GM21576 (cell line): ENCODE results near the gene NCF4.

Source experiments
- ATAC-seq: cut with Tn5 transposase; IDR thresholded peaks from one replicate; pipeline ENCODE4 v1.9.1; 2021; ENCODE audit warnings: mild to moderate bottlenecking, moderate library complexity; ENCODE audit not compliant: unreplicated experiment

Gene NCF4

DNA sequence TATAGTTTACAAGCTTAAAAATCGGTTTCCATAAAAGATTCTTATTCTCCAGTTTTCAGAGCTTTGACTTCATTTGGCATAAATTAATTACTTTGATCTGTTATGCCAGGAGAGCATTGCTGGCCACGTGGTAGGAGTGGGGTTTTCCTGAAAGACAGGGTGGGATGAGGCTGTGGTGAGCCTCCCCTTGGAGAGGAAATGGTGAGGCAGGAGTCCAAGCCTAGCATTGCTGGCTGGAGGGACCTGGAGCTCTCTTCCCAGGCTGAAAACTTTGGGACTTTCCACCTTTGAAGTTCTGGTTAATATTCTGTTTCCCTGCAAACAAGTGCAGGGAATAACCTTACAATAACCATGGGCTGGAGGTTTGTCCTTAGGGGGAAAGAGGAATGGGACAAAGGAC lies 31.5 kb downstream of the NCF4 start:
- ATAC-seq: no peak

DNA sequence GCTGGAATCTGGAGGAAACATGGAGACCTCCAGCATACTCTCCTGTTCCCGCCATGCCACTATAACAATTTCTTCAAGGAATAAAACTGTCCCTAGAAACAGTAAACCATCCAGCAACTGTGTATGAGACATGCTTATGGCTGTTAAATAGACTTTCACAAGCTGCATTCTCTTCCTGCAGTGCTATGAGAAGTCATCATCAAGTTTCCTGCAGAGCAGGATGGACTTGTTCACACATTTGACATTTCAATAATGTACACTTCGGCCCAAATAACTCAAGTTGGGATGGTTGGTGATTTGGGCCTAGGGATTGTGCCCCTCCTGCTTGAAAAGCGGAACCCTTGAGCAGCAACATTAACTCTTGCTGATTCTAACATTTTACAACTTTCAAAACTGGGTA lies 32.5 kb downstream of the NCF4 start:
- ATAC-seq: no peak

DNA sequence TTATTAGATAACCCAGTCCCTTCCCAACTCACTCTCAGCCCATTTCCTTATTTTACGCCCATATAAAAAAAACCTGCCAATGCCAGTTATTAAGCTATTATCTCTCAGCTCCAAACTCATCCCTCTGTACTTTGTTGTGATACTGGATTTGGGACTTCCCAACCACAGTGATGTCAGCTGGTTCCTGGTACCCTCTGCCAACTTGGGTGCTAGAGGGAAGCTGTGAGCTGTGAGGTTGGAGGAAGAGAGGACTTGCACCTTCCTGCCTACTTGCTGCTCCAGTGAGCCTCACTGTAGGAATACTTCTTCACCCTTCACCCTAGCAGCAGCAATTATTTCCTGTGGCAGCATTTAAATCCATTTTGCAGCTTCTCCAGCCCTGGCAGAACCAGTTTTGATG lies 33.5 kb downstream of the NCF4 start:
- ATAC-seq: no peak

DNA sequence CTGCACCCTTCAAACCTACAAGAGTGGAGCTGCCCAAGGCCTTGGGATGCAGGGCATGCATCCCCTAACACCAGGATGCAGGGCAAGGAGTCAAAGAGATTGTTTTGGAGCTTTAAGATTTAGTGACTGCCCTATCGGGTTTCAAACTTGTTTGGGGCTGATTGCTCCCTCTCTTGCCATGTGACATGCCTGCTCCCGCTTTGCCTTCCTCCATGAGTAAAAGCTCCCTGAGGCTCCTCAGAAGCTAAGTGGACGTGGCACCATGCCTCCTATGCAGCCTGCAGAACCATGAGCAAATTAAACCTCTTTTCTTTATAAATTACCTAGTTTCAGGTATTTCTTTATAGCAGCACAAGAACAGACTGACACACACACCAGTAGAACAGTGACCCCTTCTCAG lies 36.8 kb downstream of the NCF4 start:
- ATAC-seq: no peak

DNA sequence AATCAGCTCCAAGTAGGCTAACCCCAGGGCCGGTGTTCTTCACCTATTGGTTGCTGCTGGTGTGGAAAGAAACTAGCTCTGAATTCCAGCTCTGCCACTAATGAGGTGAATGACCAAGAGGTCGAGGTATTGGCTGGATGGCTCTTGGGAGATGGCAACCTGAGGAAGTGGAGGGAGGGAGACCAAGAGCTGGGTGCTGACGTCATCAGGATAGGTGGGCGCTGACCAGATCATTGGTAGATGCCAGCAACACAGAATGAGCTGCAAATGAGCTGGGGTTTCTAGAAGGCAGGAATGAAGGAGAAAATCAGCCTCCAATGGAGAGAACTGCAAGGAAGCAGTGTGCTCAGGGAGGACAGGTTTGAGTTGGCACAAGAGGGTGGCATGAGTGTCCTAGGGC lies 37.9 kb downstream of the NCF4 start:
- no peak for ATAC-seq

DNA sequence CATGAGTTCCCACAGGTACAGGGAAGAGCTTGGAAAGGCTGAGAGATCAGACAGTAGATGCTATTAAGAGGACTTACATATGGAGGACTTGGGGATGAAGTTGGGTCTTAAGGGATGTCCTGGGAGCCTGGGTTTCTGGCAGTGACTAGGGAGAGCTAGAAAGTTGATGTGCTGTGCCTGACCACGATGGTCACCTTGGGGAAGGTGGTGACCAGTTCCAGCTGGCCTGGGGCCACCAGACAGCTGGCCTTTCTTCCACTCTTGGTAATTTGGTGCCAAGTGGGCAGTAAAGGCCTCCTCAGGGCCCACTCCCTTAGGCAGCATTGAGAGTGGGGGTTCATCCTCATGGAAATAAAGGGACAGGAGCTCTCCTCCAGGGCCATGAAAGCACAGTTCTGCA lies 38.7 kb downstream of the NCF4 start:
- no peak for ATAC-seq

DNA sequence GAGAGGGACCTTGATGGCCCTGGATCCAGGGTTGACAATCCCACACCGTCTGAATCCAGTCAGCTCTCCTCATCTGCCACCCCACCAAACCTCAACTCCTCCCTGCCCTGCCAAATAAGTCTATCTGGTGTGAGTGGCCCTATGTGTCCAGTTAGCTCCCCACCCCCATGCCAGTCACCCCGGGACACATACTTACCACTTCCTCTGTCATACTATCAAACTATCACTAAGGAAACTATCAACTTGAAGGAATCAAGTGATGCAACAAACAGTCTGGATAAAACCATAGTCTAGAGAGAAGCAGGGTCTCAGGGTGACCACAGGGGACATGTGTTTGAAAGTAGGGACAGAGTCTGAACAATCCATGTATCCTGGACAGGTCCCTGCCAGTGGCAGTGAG lies 39.4 kb downstream of the NCF4 start:
- no peak for ATAC-seq

DNA sequence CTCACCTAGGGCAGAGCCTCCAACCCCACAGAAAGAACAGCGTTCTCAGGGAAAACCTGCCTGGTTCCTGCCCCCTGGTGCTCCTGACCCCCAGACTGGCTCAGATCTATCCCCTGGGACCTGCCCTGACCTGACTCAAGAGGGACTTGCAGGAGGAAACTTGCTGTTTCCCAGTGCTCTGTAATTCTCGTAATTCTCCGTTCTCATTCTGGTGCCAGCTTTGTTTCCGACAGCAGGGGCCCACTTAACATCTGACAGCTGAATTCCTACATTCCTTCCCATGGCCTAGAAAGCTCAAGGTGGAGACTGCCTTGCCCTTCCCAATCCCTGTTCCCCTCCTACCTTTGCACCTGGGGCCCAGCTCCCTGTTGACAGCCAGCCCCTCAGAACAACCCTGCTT lies 40.1 kb downstream of the NCF4 start:
- no peak for ATAC-seq

DNA sequence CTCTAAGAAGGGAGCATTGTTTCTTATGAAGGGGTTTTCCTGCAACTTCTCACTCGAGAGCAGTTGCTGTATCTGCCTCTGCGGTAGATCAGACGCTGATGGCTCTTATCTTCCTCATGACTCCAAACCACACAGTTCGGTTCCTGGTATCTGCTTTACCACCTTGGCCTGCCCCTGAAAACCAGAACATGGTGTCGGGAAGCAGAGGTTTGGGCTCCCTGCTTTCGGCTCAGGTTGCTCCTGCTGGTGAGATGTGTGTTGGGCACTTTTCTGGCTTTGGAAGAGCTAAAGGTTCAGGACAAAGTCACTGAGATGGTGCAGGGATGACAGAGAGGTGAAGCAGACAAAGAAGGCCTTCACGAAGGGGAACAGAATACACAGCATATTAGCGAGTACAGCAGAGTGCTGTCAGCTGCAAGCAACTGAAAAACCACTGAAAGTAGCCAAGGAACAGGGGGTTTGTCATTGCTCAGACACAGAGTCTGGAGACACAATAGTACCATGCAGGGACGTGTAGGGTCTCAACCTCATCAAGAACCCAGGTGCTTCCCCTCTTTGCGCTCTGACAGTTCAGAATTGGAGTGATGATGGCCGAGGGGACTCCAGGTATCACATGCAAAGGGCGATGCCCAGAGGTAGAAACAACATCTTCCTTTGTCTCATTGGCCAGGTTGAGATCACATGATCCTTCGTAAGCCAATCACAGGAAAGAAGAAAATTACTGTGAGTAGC lies 40.8 kb downstream of the NCF4 start:
- peak; percentile 57 for ATAC-seq

DNA sequence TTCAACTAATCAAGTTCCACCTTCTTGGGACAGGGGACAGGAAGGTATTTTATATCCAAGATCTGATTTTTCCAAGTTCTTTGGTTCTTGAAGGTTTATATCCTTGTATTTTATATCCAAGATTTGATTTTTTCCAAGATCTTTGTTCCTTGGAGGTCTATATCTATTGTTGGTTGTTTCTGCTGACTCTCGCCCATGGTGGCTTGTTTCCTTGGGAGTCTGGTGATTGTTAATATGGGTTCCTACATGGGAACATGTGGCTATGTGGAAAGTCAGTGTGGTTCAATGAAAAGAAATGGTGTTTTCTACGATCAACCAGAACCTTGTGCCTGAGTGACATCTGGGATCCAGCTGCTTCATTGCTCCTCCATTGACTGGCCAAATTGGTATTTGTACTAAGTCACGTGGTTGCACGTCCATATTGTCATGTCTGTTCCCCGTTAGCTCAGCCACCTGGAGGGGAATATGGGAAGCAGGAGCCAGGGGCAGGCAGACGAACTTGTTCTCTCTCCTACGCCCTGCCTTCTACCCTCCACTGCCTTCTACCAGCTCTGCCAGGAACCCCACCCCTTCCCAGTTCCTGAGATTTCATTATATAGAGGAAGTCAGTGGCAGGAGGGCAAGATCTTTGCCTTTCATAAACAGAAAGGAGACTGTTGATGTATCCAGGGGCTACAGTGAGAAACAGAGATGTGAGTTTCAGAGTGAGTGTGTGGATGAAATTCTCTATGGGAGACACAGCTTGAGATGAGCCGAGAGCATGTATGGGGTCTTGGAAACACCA lies 41.5 kb downstream of the NCF4 start:
- ATAC-seq: no peak

DNA sequence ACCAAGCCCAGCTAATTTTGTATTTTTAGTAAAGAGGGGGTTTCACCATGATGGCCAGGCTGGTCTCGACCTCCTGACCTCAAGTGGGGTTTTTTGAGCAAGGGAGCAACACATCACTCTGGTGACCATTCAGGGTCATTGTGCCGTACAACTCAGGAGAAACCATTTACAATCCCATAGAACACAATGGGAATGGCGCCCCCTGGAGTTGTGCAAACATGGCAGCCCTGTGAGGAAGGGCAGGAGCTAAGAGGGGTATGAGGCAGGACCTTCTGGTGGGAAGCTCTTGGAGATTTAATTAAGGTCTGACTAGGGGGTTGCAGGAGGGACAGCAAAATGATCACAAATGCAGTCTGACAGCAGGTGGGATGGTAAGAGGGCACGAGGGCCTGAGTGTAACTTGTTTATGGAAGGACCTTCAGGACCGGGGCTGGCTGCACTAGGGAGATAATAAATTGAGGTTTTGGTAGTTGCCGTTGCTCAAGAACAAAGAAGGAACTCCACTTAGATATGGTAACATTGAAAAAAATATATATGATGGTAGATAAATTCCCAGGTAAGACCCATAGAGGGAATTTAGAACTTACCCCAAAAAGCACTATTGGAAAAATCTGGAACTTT lies 43.6 kb downstream of the NCF4 start:
- no peak for ATAC-seq

DNA sequence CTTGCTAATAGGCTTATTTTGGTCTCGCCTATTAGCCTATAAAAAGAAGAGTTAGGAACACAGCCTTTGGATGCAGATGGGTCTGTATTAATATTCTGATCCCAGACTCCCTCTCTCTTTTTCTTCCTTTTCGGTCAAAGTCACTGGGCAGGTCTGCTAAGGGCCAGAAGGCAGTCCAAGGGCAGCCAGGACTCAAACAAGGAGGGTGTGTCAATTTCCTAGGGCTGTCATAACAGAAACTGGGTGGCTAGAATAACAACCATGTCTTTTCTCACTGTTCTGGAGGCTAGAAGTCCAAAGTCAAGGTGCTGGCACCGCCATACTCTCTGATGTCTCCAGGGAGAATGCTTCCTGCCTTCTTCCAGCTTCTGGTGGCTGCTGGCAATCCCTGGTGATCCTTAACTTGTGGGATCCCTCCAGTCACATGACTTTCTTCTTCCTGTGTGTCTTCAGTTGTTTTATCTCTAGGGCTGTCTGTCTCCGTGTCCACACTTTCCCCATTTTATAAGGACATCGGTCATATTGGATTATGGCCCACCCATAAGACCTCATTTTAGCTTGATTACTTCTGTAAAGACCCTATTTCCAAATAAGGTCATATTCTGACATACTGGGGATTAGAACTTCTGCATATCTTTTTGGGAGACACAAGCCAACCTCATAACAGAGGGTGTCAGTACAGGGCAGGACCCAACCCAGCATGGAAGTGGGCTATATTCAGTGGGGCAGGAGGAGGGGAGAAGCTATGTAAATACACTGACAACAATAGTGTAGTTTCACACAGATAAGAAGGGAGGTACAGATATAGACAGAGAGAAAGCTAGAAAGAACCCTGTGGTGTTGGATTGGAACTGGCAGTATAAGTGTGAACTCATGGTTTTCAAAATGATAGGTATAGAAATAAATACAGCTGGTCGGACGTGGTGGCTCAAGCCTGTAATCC lies 46.7 kb downstream of the NCF4 start:
- no peak for ATAC-seq

DNA sequence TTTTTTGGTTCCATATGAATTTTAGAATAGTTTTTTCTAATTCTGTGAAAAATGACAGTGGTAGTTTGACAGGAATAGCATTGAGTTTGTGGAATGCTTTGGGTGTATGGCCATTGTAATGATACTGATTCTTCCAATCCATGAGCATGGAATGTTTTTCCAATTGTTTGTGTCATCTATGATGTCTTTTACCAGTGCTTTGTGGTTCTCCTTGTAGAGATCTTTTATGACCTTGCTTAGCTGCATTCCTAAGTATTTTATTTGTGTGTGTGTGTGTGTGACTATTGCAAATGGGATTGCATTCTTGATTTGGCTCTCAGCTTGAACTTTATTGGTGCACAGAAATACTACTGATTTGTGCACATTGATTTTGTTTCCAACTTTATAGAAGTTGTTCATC lies 49.7 kb downstream of the NCF4 start:
- ATAC-seq: no peak

DNA sequence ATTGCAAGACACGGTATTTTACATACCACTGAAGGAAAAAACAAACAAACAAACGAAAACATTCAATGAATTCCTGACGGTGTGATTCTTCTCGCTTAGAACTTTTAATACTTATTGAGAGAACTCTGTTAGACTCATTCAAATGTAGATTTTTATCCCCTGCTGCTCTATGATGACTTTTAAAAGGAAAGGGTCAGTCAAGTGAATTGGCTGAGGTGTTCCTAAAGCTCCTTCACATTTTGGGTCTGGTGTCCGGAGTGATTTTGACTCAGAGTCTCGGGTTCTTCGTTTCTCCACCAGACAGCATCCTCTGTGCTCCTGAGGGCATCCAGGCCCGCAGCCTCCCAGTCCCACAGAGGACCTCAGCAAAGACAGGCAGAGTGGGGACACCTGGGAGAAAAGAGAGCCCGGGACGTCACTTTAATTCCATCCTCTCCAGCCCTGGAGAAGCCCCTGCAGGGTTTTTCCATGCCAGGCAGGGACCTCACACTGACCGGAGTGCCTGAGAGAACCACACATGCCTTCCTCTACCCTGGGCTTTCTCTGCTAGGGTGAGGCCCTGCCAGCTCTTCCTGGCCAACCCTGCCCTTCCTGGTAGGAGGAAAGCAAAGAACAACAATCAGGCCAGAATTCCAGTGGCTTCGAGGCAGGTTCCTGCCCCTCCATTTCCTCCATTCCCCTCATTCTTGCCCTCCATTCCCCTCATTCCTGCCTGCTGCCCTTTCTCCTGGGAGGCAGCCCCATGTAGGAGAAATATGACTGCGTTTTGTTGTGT lies 51.3 kb downstream of the NCF4 start:
- ATAC-seq: no peak

DNA sequence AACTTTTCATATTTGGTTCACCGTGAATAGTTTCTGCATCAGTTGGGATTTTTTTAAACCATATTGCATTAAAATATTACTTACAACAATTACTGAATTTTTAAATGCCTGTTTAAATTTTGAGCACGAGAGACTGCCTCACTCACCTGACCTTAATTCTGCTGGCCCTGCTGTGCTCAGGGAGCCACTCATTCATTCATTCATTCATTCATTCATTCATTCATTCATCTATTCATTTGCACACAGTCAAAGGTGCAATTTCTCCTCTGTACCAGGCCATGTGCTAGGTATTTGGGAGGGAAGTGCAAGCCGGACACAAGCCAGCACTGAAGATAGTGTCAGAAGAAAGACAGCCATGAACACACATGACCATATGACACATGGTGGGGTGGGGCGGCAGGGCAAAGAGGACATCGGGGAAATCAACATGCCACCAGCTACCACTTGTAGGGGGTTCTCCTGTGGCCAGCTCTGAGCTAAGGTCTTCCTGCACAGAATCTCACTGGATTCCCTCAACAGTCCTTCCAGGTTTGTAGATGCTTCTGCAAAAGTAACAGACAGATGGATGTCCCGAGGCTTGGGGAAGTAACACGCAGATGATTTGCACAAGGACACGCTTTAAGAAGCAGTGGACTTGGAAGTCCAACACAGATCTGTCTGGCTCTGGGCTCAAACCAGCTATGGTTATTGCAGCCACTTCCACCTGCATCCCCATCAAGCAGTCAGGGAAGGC lies 52.1 kb downstream of the NCF4 start:
- no peak for ATAC-seq

DNA sequence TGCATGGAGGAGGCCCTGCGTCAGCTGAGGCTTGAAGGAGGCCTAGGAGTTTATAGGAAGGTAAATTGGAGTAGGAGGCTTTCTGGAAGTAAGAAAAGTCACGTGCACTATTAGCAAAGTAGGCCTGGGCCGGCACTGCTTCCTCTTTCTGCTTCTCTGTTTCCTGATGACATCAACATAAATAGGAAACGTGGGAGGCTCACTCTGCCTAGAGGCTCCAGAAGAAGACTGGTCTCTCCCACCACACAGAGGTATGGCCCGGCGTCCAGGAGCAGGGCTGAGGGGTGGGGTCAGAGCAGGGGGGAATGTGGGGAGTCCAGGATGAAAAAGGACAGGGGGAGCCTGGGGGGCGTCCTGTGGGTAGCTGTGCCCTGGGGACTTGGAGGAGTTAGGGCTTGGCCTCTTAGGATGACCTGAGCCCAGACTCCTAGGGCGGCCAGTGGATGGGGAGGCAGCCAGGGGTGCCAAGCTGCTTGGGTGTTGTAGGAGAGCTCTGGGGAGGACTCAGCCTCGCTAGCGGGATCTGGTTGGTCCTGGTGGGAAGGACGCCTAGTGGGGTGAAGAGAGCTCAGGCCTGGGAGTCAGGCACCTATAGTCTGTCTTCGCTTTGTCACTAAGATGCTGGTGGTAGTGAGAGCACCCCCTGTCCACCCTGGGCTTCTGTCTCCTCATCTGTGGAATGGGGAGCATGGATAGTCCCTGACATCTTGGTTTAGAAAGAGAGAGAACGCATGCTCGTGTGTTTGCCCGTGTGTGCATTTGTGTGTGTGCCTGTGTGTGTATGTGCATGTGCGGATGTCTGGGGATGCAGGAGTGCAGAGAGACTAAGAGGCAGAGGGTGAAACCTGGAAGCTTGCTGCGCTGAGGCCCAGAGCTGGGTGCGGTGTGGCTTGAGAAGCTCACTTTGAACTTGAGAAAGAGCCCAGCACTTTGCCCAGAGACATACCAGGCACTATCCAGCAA lies 52.9 kb downstream of the NCF4 start, which contains the start of gene CSF2RB:
Gene CSF2RB (plus strand): TSS at position 202 of the 963 bp plus-strand sequence. CDS start 8,580 bp downstream, outside the sequence.
- ATAC-seq: peak; percentile 53

DNA sequence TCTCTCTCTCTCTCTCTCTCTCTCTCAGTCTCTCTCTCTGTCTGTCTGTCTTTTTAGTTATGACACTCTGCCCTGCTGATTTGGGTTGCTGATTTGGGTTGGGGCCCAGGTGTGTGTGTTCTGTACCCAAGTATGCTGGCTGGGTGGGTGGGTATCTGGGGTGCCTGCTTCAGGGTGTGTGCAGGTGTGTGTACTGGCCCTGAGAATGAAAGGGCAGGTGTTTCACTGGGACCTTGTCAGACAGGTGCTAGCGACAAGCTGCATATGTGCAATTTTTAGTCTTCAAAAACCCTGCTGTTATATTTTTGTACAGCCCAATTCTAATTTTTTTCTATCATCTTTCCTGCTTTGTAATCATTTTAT lies 53.6 kb downstream of the NCF4 start:
- ATAC-seq: no peak

DNA sequence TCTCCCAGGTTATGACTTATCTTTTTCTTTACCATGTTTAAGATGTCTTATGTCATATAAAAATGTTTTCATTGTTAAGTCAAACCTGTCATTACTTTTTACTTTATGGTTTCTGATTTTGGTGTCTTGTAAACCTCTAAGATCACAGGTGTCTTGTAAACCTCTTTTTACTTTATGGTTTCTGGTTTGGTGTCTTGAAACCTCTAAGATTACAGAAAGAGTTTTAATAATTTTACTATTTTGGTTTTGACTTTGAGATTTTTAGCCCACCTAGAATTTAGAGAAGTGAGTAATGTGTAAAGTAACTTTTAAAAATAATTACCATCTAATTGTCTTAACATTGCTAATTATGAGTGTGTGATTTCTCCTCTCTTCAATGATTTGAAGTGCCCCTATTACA lies 55.2 kb downstream of the NCF4 start:
- no peak for ATAC-seq
